Uterus (tissue), 4 donors: ENCODE measurements around the gene LARGE2. TPM values are rescaled to one million over a fixed set of nuclear protein-coding genes. Genes with fewer than 3 reads are reported as not detected.

Experiments used
- DNase-seq, 2 donors: peaks; one replicate each; pipeline ENCODE4 v3.0.0-alpha.2; 2019 to 2020
- H3K27ac ChIP-seq, 2 donors: fragments of 200-600 bp; sonication (generic); 1 replicate in 1 of 2; 2 replicates in 1 of 2; pipeline ENCODE4 v1.5.1; 2016 to 2018
- H3K27me3 ChIP-seq, 2 donors: fragments of 200-600 bp; sonication (generic); one replicate each; pipeline ENCODE4 v1.5.1; 2018 to 2019; ENCODE audit warnings: control low read depth in 1 of 2
- H3K36me3 ChIP-seq, 2 donors: fragments of 200-600 bp; sonication (generic); one replicate each; pipeline ENCODE4 v1.5.1; 2019; ENCODE audit warnings: control low read depth in 1 of 2
- H3K4me1 ChIP-seq, 2 donors: fragments of 200-600 bp; sonication (generic); one replicate each; pipeline ENCODE4 v1.5.1; 2018 to 2019; ENCODE audit warnings: control low read depth in 1 of 2
- H3K4me3 ChIP-seq, 2 donors: fragments of 200-600 bp; sonication (generic); 1 replicate in 1 of 2; 2 replicates in 1 of 2; pipeline ENCODE4 v1.5.1; 2018 to 2019; ENCODE audit warnings: mild to moderate bottlenecking in 1 of 2
- H3K9me3 ChIP-seq, 2 donors: fragments of 200-600 bp; sonication (generic); one replicate each; pipeline ENCODE4 v1.5.1; 2019; ENCODE audit warnings: control low read depth in 1 of 2
- POLR2A ChIP-seq, 2 donors: fragments of 450-650 bp; IDR thresholded peaks; one replicate each; pipeline ENCODE4 v1.6.1; 2016; ENCODE audit warnings: antibody characterized with exemption in 2 of 2, mild to moderate bottlenecking in 1 of 2, moderate library complexity in 1 of 2
- intact Hi-C: fragments of 100-400 bp; cut with DNase I; formaldehyde crosslinking; loops from one replicate; pipeline ENCODE4 v1.15.1; 2023; ENCODE audit warnings: low total_unique reads
- total RNA-seq, 4 donors: library from RNA; depleted of rRNA in 3 of 4; stranded (reverse); fragments of >200 nt in 3 of 4; gene quantifications; one replicate each; pipeline versions ENCODE4 v1.1.0 to v1.2.4, GENCODE V29; 2014 to 2023
- TF ChIP-seq, protein P1 (sequence below), 4 experiments: fragments of 200-600 bp in 2 of 4; fragments of 450-650 bp in 2 of 4; sonication (generic) in 2 of 4; IDR thresholded peaks; one replicate each; pipeline ENCODE4 v1.5.1; 2016 to 2019; ENCODE audit warnings: antibody characterized with exemption in 4 of 4, mild to moderate bottlenecking in 2 of 4, moderate library complexity in 1 of 4
- donor health status: DM: yes; HTN: yes; CAD: no.

LARGE2 gene
- total RNA-seq, 4 donors from 2014 or later, result 0.64 to 4.4 (median 2.4) TPM; not detected in 1

DNA sequence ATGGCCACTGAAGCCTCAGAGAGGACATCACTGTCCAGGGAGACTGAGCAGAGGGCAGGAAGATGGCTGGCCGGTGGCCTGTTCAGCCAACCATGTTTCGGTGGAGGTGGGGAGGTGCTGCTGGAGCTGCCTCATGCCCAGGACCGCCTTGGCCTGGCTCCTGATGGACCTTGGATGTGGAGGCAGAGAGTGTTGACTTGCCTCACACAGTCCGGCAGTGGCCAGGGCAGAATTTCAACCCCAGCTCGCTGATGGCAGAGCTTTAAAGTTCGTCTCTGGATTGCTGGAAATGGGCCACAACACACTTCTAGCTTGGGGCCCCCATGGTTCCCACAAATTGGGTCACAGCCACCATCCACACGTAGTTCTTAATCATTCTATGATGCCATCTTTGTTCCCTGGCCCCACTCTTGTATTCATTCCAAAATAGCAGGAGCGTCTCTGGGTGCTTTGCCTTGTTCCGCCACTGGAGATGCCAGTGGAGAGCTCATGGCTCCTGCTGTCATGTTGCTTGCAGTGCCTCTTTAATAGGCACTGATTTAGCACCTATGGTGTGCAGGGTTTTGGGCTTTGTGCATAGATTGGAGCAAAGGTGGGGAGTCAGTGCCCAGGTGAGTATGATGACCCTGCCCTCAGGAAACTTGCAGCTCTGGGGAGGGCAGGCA lies 31.4 kb upstream of the LARGE2 start:
- Histone ChIP-seq H3K4me1 (peaks cover 0 to under 1% of the 10 kb centered on the region in 2 donors), H3K27ac (no peak overlapping the region), H3K27me3 (no peaks in the 10 kb centered on the region), H3K36me3 (no peaks in the 10 kb centered on the region), H3K9me3 (no peaks in the 10 kb centered on the region), H3K4me3 (no peak overlapping the region)
- TF ChIP-seq, protein P1, sequence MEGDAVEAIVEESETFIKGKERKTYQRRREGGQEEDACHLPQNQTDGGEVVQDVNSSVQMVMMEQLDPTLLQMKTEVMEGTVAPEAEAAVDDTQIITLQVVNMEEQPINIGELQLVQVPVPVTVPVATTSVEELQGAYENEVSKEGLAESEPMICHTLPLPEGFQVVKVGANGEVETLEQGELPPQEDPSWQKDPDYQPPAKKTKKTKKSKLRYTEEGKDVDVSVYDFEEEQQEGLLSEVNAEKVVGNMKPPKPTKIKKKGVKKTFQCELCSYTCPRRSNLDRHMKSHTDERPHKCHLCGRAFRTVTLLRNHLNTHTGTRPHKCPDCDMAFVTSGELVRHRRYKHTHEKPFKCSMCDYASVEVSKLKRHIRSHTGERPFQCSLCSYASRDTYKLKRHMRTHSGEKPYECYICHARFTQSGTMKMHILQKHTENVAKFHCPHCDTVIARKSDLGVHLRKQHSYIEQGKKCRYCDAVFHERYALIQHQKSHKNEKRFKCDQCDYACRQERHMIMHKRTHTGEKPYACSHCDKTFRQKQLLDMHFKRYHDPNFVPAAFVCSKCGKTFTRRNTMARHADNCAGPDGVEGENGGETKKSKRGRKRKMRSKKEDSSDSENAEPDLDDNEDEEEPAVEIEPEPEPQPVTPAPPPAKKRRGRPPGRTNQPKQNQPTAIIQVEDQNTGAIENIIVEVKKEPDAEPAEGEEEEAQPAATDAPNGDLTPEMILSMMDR (IDR thresholded peaks at IDR 0.05), result no peak
- no peak for TF ChIP-seq POLR2A (IDR thresholded peaks at IDR 0.05)
- DNase-seq, result no peak
- intact Hi-C loops, result no loop called here

DNA sequence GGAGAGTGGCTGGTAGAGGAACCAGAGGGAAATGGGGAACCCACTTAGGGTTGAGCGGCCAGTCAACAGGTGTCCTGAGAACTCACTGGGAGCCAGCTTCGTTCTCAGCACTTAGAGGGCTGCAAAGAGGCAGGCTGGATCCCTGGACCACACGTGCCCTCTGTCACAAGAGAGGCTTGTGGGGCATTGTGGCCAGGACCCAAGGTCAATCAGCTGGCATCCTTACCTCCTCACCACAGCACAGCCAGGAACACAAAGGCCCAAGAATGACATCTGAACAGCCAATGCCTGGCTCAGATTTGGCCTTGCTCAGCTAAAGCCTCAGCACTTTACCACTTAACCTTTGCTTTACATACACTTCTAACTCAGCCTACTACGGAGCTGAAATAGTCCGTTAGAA lies 29.6 kb upstream of the LARGE2 start:
- no peak for TF ChIP-seq POLR2A (IDR thresholded peaks at IDR 0.05)
- TF ChIP-seq, protein P1 (IDR thresholded peaks at IDR 0.05), result no peak
- Histone ChIP-seq H3K9me3 (no peaks in the 10 kb centered on the region), H3K27me3 (no peaks in the 10 kb centered on the region), H3K4me3 (no peak overlapping the region), H3K4me1 (no peaks in the 10 kb centered on the region), H3K36me3 (no peaks in the 10 kb centered on the region), H3K27ac (no peak overlapping the region)
- DNase-seq, result no peak
- intact Hi-C loops, result no loop called here

DNA sequence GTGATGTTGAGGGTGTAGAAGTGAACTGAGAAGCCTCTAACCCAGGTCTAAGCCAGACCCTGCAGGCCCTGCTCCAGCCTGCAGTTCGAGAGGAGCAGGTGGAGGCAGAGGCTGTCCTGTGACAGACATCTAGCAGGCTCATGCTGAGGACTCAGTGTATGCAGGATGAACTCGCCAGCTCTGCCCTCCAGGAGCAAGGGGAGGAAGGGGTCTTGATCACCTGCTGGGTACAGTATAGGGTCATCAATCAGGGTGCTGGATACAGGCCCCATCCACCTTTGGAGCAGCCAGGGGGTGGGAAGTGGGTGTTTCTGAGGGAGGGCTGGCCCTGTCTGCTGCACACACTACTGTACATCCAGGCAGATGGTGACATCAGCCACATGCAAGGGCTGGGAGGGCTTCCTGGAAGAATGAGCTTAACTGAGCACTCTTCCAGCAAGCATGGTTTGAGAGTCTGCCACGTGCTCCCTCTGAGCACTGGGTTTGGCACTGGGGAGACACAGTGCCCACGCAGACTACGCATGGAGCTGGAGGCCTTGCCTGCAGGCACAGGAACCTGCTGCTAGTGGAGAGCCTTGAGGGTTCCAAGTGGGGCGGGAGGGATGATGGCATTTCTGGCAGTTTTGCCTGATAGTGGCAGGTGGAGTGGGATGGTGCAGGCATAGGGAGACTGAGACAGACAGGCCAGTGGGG lies 27.8 kb upstream of the LARGE2 start:
- Histone ChIP-seq H3K4me1 (no peaks in the 10 kb centered on the region), H3K36me3 (no peaks in the 10 kb centered on the region), H3K27ac (no peak overlapping the region), H3K27me3 (no peaks in the 10 kb centered on the region), H3K9me3 (no peaks in the 10 kb centered on the region), H3K4me3 (no peak overlapping the region)
- intact Hi-C loops, result no loop called here
- no peak for DNase-seq
- TF ChIP-seq, protein P1 (IDR thresholded peaks at IDR 0.05), result no peak
- TF ChIP-seq POLR2A (IDR thresholded peaks at IDR 0.05), result no peak

DNA sequence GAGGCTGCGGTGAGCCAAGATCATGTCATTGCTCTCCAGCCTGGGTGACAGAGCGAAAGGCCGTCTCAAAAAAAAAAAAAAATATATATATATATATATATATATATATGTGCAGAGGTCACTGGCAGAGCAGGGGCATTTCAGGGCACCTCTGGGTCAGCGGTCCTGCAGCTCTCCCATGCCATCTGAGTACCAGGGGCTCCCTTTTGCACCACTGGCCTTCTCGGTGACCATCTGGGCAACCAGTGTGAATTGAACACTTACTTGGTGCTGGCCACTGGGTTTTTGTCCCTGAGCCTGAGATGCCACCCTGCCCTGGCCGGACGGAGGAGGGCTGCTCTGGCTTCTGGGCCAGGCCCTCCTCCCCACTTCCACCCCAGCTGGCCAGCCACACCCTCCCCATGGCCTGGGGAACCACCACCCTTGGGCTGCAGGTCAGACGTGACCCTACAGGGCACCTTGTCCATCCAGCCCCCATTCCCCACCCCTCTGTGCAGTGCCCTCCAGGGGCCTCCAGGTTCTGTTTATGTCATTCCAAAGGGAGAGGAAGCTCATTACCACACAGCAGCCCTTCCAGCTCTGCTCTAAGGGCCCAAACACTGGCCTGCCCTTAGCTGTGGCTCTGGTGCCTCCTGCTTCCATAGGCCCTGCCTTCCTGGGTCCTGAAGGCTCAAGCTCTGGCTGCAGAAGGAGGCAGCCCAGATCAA lies 26.8 kb upstream of the LARGE2 start:
- no peak for DNase-seq
- Histone ChIP-seq H3K9me3 (no peaks in the 10 kb centered on the region), H3K27ac (no peak overlapping the region), H3K27me3 (no peaks in the 10 kb centered on the region), H3K4me3 (no peak overlapping the region), H3K4me1 (no peaks in the 10 kb centered on the region), H3K36me3 (no peaks in the 10 kb centered on the region)
- no peak for TF ChIP-seq POLR2A (IDR thresholded peaks at IDR 0.05)
- TF ChIP-seq, protein P1 (IDR thresholded peaks at IDR 0.05), result no peak
- intact Hi-C loops, result no loop called here
